ENCODE data around the gene VRK2. TPM values are rescaled to one million over a fixed set of nuclear protein-coding genes. Genes with fewer than 3 reads are reported as not detected.

Gene VRK2
- total RNA-seq, 1 donor from 2014 or later = 27.3 TPM

Other genes starting within 250 kb of the VRK2 start
- gene FANCL, start 194.5 kb downstream of the VRK2 start, total RNA-seq = 10.3 and 12.9 TPM in 2 replicates

All from kidney epithelial cell (primary cell).